Activated T-helper 2 cell treated with anti-CD3 and anti-CD28 coated beads, Interferon-gamma antibody, Interleukin-2, Interleukin-4, amounts not matched to agents 10 μg/mL and 5 μg/mL and 100 μg/mL, durations not matched to agents 14 hours and 24 hours and 36 hours (primary cell): Measurements from ENCODE around the gene PIK3AP1. TPM values are rescaled to one million over a fixed set of nuclear protein-coding genes. Genes with fewer than 3 reads are reported as not detected.
"Not testable (repeated sequence)": the region's sequence is repeated elsewhere in the genome, so short reads cannot be mapped to it uniquely, and the experiment has no call there.

Experiments used
- DNase-seq: peaks from one replicate; pipeline ENCODE4 v3.0.0; 2021; ENCODE audit warnings: low spot score
- H3K27ac Mint-ChIP-seq: one replicate; pipeline ENCODE4 v1.8.0; 2021; ENCODE audit warnings: mixed read lengths
- H3K27me3 Mint-ChIP-seq: one replicate; pipeline ENCODE4 v1.8.0; 2021; ENCODE audit warnings: low read depth, mixed read lengths
- H3K36me3 Mint-ChIP-seq: one replicate; pipeline ENCODE4 v1.8.0; 2021; ENCODE audit warnings: low read depth, mixed read lengths
- H3K4me1 Mint-ChIP-seq: one replicate; pipeline ENCODE4 v1.8.0; 2021; ENCODE audit warnings: low read depth, mixed read lengths
- H3K4me3 Mint-ChIP-seq: one replicate; pipeline ENCODE4 v1.8.0; 2021; ENCODE audit warnings: low read depth, mild to moderate bottlenecking, moderate library complexity, mixed read lengths
- H3K9me3 Mint-ChIP-seq: one replicate; pipeline ENCODE4 v1.8.0; 2021; ENCODE audit warnings: mixed read lengths
- intact Hi-C: fragments of 100-400 bp; cut with micrococcal nuclease; formaldehyde crosslinking; loops from one replicate; pipeline ENCODE4 v1.15.1; 2023
- total RNA-seq: library from RNA; stranded (reverse); gene quantifications from 2 replicates; pipeline ENCODE4 v1.2.3, GENCODE V29; 2022

The PIK3AP1 gene
- total RNA-seq, 1 donor from 2014 or later: 14.0 TPM

DNA sequence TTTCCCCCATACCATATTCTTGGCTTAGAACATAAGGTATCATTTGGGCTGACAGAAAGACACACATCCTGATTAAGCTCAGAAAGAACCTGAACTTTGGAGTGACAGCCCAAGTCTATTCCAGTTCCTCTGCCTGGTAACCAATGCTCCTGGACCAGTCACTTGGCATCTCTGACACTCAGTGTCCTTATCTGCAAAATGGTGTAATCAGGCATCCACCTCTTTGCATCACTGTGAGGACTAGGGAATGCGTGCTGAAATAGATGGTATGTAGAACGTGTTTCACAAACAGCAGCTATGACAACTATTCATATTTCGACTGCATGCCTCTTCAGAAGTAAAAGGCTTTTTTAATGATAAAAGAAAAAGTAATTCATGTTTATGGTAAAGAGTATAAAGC, 26.2 kb upstream of the PIK3AP1 start:
- Mint-ChIP-seq H3K27ac (no peak overlapping the region), H3K4me3 (no peak overlapping the region), H3K27me3 (peaks cover 17% of the 10 kb centered on the region), H3K4me1 (peaks cover 18% of the 10 kb centered on the region), H3K36me3 (no peaks in the 10 kb centered on the region), H3K9me3 (no peaks in the 10 kb centered on the region)
- intact Hi-C loops: no loop called here
- DNase-seq: no peak

DNA sequence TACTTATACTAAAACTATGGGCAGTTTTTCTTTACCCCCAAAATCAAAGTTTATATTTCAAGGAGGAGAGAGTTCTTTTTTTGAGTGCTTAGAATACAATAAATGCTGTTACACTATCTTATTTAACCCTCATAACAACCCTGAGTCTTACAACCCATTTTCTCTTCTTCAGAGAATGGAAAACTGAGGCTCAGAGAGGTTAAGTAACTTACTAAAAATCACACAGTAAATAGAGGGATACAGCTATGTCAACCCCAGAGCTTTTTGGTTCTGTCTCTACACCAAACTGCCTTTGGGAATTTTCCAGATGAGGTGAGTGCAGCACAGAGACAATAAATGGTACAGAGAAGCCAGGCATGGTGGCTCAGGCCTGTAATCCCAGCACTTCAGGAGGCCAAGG, 25.6 kb upstream of the PIK3AP1 start:
- H3K4me1 Mint-ChIP-seq: peaks cover 18% of the 10 kb centered on the region
- H3K27me3 Mint-ChIP-seq: peaks cover 17% of the 10 kb centered on the region
- intact Hi-C loops: no loop called here
- no peaks in the 10 kb centered on the region for H3K36me3 Mint-ChIP-seq
- no peak overlapping the region for H3K27ac Mint-ChIP-seq
- DNase-seq: no peak
- H3K9me3 Mint-ChIP-seq: no peaks in the 10 kb centered on the region
- H3K4me3 Mint-ChIP-seq: no peak overlapping the region

DNA sequence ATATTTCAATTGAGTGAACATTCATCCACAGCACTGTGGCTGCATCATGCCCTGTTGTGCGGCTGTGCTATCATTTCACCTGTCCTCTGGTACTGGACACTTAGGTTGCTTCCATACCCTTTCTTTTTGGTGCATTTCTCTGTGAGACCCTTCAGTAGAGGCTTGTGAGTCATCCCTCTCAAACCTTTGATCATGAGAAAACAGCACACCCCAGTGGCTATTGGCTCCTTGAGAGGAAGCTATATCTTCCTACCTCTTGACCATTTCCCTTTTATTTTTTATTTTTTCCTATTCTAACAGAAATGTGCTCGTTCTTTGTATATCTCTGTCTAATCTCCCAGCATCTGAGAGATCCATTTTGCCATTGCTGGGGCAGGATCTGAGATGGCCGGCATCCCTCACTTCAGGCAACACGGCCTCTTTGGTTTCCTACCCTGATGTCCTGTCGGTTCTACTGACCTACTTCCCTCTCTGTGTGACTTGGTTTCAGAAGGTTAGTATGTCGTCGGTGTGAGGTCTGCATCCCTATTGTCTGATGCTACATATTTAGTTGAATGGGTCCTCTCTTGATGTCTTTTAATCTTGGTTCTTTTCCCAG, 23.8 kb upstream of the PIK3AP1 start:
- H3K36me3 Mint-ChIP-seq: no peaks in the 10 kb centered on the region
- intact Hi-C loops: no loop called here
- H3K27ac Mint-ChIP-seq: no peak overlapping the region
- no peak for DNase-seq
- no peak overlapping the region for H3K4me3 Mint-ChIP-seq
- H3K4me1 Mint-ChIP-seq: peaks cover 18% of the 10 kb centered on the region
- H3K9me3 Mint-ChIP-seq: no peaks in the 10 kb centered on the region
- peaks cover 20% of the 10 kb centered on the region for H3K27me3 Mint-ChIP-seq

DNA sequence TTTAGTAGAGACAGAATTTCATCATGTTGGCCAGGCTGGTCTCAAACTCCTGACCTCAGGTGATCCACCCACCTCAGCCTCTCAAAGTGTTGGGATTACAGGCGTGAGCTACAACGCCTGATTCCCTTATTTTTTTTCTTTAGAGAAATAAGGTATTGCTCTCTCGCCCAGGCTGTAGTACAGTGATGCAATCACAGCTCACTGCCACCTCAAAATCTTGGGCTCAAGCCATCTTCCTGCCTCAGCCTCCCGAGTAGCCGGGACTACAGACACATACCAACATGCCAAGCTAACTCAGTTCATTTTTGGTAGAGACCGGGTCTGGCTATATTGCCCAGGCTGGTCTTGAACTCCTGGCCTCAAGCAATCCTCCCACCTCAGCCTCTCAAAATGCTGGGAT, 21.2 kb upstream of the PIK3AP1 start:
- intact Hi-C loops, H3K4me1 Mint-ChIP-seq, H3K9me3 Mint-ChIP-seq, H3K4me3 Mint-ChIP-seq, DNase-seq, H3K36me3 Mint-ChIP-seq, H3K27ac Mint-ChIP-seq: not testable (repeated sequence)
- H3K27me3 Mint-ChIP-seq: peaks cover 21% of the 10 kb centered on the region

- H3K4me1 Mint-ChIP-seq: no peaks in the 10 kb centered on the region
- H3K27ac Mint-ChIP-seq: no peak overlapping the region
- H3K36me3 Mint-ChIP-seq: no peaks in the 10 kb centered on the region
- H3K4me3 Mint-ChIP-seq: no peak overlapping the region
- no peaks in the 10 kb centered on the region for H3K9me3 Mint-ChIP-seq
- intact Hi-C loops: no loop called here
- H3K27me3 Mint-ChIP-seq: peaks cover 21% of the 10 kb centered on the region
- no peak for DNase-seq
Measured at GRCh38 chr10:96740579-96741281, 20.4 kb upstream of the PIK3AP1 start.

DNA sequence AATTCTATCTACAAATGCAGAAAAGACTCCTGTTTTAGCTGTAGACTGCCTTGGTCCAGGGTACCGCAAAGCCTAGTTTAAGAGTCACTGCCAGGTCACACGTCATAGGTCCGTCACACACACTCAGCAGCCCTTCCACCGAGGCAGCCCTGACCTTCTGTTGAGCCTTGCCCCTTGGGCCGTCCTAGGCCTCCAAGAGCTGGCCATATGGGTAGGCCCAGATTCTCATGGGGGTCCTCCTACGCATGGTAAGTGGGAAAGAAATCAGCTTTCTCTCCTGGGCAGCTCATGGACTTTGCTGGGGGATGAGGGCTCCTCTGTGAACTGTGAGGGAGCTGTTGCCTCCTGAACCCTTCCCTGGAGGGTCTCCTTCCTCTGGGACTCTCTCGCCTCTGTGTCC, 19.8 kb upstream of the PIK3AP1 start:
- H3K9me3 Mint-ChIP-seq: no peaks in the 10 kb centered on the region

GRCh38 chr10:96737307-96737902, 17.1 kb upstream of the PIK3AP1 start:
- H3K4me3 Mint-ChIP-seq, H3K9me3 Mint-ChIP-seq, intact Hi-C loops, DNase-seq, H3K36me3 Mint-ChIP-seq, H3K4me1 Mint-ChIP-seq, H3K27ac Mint-ChIP-seq: not testable (repeated sequence)
- H3K27me3 Mint-ChIP-seq: peaks cover 15% of the 10 kb centered on the region

More for the DNA sequence above, 19.8 kb upstream of the PIK3AP1 start:
- H3K27me3 Mint-ChIP-seq: peaks cover 22% of the 10 kb centered on the region
- H3K27ac Mint-ChIP-seq: no peak overlapping the region
- no peak overlapping the region for H3K4me3 Mint-ChIP-seq
- DNase-seq: no peak
- intact Hi-C loops: no loop called here
- no peaks in the 10 kb centered on the region for H3K36me3 Mint-ChIP-seq
- no peaks in the 10 kb centered on the region for H3K4me1 Mint-ChIP-seq

DNA sequence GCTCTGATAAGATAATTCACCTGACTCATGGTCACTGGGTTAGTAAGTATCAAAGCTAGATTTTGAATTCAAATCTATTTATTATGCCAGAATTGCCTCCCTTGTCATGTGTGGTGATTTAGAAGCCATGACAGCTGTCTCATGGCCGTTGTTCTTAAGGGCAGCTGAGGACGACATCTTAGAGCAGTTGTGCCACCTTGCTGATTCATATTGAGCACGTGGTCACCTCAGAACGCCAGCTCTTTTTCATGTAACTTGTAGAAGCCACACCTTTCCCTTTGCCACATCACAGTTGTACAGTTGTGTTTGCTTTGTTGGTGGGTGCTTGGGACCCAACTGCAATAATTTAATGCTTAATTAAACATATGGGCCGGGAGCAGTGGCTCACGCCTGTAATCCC, 4.3 kb upstream of the PIK3AP1 start:
- intact Hi-C loops: no loop called here
- no peak overlapping the region for H3K27ac Mint-ChIP-seq
- peaks cover 13% of the 10 kb centered on the region for H3K4me1 Mint-ChIP-seq
- no peaks in the 10 kb centered on the region for H3K36me3 Mint-ChIP-seq
- H3K27me3 Mint-ChIP-seq: peaks cover 23% of the 10 kb centered on the region
- no peak overlapping the region for H3K4me3 Mint-ChIP-seq
- DNase-seq: no peak
- H3K9me3 Mint-ChIP-seq: no peaks in the 10 kb centered on the region

DNA sequence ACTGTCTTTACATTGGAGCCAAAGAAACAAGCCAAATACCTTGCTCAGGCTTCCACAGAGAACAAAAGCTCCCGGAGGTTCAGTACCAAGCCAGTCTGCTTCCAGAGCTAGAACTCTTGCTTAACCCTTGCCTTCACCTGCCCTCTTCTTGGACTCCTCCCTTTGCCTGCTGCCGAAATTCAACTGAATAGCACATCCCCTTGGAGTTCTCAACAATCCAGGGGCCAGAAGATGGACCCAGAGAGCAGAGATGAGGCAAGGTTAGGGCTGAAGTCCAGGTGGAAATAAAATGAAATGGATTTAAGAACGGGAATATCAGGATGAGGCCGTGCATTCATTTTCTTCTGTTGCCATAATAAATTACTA, 876 bp upstream of the PIK3AP1 start:
- Mint-ChIP-seq H3K4me3 (peak overlapping the region; percentile 82), H3K27ac (peak overlapping the region; percentile 24), H3K36me3 (peaks cover 3% of the 10 kb centered on the region), H3K9me3 (no peaks in the 10 kb centered on the region), H3K4me1 (peaks cover 30% of the 10 kb centered on the region), H3K27me3 (peaks cover 25% of the 10 kb centered on the region)
- DNase-seq: no peak
- intact Hi-C loops: no loop called here

DNA sequence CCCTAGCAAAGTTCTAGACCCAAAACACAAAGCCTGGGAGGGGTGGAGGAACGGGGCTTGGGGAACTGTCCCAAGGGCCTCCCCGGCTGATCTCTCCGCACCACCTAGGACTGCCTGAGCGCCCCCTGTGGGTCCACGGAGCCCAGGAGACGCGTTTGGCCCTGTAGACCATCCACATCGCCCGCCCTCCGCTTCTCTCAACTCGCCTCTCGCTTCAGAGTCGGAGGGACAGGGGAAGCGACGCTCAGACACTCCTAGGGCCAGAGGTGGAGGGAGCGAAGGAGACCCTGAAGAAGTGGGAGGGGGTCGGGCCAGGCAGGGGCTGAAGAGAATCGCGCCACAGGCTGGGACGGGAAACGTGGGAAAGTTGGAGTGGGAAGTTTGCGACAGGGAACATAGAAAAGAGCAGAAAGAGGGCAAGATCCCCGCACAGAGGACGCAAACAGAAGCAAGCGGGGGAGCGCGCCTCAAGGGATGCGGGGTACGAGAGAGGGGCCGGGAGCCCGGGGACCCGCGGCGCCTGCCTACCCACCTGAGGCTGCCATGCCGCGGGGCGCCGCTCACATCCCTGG, 378 bp downstream of the PIK3AP1 start:
- intact Hi-C loops: loop anchor here (1.0 to 2.0 kb wide), 2 partner anchors 27 to 77 kb away; no protein-coding TSS in a partner anchor
- peak overlapping the region; percentile 91 for H3K4me3 Mint-ChIP-seq
- H3K27ac Mint-ChIP-seq: peak overlapping the region; percentile 74
- peak; percentile 13 for DNase-seq
- H3K36me3 Mint-ChIP-seq: peaks cover 3% of the 10 kb centered on the region
- no peaks in the 10 kb centered on the region for H3K9me3 Mint-ChIP-seq
- peaks cover 30% of the 10 kb centered on the region for H3K4me1 Mint-ChIP-seq
- peaks cover 25% of the 10 kb centered on the region for H3K27me3 Mint-ChIP-seq

GRCh38 chr10:96719200-96719599, 1.1 kb downstream of the PIK3AP1 start:
- Mint-ChIP-seq H3K4me1 (peaks cover 30% of the 10 kb centered on the region), H3K36me3 (peaks cover 3% of the 10 kb centered on the region), H3K9me3 (no peaks in the 10 kb centered on the region), H3K4me3 (peak overlapping the region; percentile 91), H3K27ac (no peak overlapping the region), H3K27me3 (peaks cover 25% of the 10 kb centered on the region)
- DNase-seq: no peak
- intact Hi-C loops: loop anchor here (2.0 kb wide), 1 partner anchor 26 kb away; no protein-coding TSS in a partner anchor

- intact Hi-C loops: loop anchor here (2.0 kb wide), 1 partner anchor 26 kb away; no protein-coding TSS in a partner anchor
Measured at GRCh38 chr10:96718304-96718990, 1.9 kb downstream of the PIK3AP1 start.

More at GRCh38 chr10:96718304-96718990, 1.9 kb downstream of the PIK3AP1 start:
- no peak for DNase-seq
- Mint-ChIP-seq H3K36me3 (peaks cover 3% of the 10 kb centered on the region), H3K4me1 (peaks cover 32% of the 10 kb centered on the region), H3K4me3 (peak overlapping the region; percentile 91), H3K27me3 (peaks cover 25% of the 10 kb centered on the region), H3K27ac (no peak overlapping the region), H3K9me3 (no peaks in the 10 kb centered on the region)
